ENCODE results near the gene STBD1.

The STBD1 gene

GRCh38 chr4:76334885-76335284 is 28.4 kb downstream of the STBD1 start:
- Histone ChIP-seq H3K9me3 (ENCODE audit: insufficient read depth, low read depth, low read length) (no peaks in the 10 kb centered on the region), H3K9ac (ENCODE audit: low read depth, low read length, poor library complexity, severe bottlenecking) (no peak overlapping the region)
- TF ChIP-seq CTCF (conservative IDR thresholded peaks at IDR 0.05; ENCODE audit: low read length), result no peak
- no peak for TF ChIP-seq EZH2phosphoT487 (IDR thresholded peaks at IDR 0.05; ENCODE audit: borderline replicate concordance)

GRCh38 chr4:76339364-76339763 is 32.8 kb downstream of the STBD1 start:
- H3F3A ChIP-seq (ENCODE audit: low read depth), result no peaks in the 10 kb centered on the region
- TF ChIP-seq EZH2phosphoT487 (IDR thresholded peaks at IDR 0.05; ENCODE audit: borderline replicate concordance) (no peak), CTCF (conservative IDR thresholded peaks at IDR 0.05; ENCODE audit: low read length) (no peak)
- no peaks in the 10 kb centered on the region for H3K9me3 ChIP-seq (ENCODE audit: insufficient read depth, low read depth, low read length)
- no peak overlapping the region for H3K9ac ChIP-seq (ENCODE audit: low read depth, low read length, poor library complexity, severe bottlenecking)
- H3K4me3 ChIP-seq (ENCODE audit: low read length, poor library complexity, severe bottlenecking), result no peak overlapping the region
- H3K4me2 ChIP-seq (ENCODE audit: low read depth, low read length, poor library complexity, severe bottlenecking), result no peak overlapping the region
- no peak overlapping the region for H2AFZ ChIP-seq (ENCODE audit: low read length)
- H3K79me2 ChIP-seq (ENCODE audit: insufficient read depth, low read length), result no peaks in the 10 kb centered on the region
- no peaks in the 10 kb centered on the region for H3K4me1 ChIP-seq (ENCODE audit: insufficient read depth, low read length, poor library complexity, severe bottlenecking)
- H4K20me1 ChIP-seq (ENCODE audit: insufficient read depth, low read length, poor library complexity, severe bottlenecking), result no peaks in the 10 kb centered on the region
- no peaks in the 10 kb centered on the region for H3K27me3 ChIP-seq (ENCODE audit: insufficient read depth, low read length, poor library complexity, severe bottlenecking)
- H3K36me3 ChIP-seq (ENCODE audit: insufficient read depth, low read length), result no peaks in the 10 kb centered on the region
- H3K9me2 ChIP-seq (replicated peaks; ENCODE audit: low read depth, low read length), result no peaks in the 10 kb centered on the region

More at GRCh38 chr4:76334885-76335284, 28.4 kb downstream of the STBD1 start:
- no peaks in the 10 kb centered on the region for H4K20me1 ChIP-seq (ENCODE audit: insufficient read depth, low read length, poor library complexity, severe bottlenecking)
- H3K4me3 ChIP-seq (ENCODE audit: low read length, poor library complexity, severe bottlenecking), result no peak overlapping the region
- H3K27me3 ChIP-seq (ENCODE audit: insufficient read depth, low read length, poor library complexity, severe bottlenecking), result no peaks in the 10 kb centered on the region
- no peaks in the 10 kb centered on the region for H3K4me1 ChIP-seq (ENCODE audit: insufficient read depth, low read length, poor library complexity, severe bottlenecking)
- no peaks in the 10 kb centered on the region for H3K36me3 ChIP-seq (ENCODE audit: insufficient read depth, low read length)
- H3K4me2 ChIP-seq (ENCODE audit: low read depth, low read length, poor library complexity, severe bottlenecking), result no peak overlapping the region
- no peaks in the 10 kb centered on the region for H3K79me2 ChIP-seq (ENCODE audit: insufficient read depth, low read length)
- H2AFZ ChIP-seq (ENCODE audit: low read length), result no peak overlapping the region
- no peaks in the 10 kb centered on the region for H3K9me2 ChIP-seq (replicated peaks; ENCODE audit: low read depth, low read length)
- H3F3A ChIP-seq (ENCODE audit: low read depth), result no peaks in the 10 kb centered on the region

DNA sequence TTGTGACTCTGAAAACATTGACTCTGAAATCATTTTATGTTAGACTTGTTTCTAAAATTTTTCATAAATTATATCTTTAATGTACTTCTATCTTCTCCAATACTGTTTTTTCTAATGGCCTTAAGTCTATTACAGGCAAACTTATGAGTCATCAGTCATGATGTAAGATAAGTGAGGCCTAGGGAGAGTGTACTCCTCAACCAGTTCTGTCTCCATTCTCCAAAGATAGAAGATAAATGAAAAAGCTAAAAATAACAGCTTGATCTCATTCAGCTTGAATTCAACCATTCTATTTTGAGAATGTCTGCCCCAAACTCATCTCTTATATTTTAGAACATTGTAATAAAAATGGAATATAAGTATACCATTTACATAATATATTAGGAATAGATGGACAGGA is 34.5 kb downstream of the STBD1 start:
- no peaks in the 10 kb centered on the region for H3K9me3 ChIP-seq (ENCODE audit: insufficient read depth, low read depth, low read length)
- no peak overlapping the region for H3K4me2 ChIP-seq (ENCODE audit: low read depth, low read length, poor library complexity, severe bottlenecking)
- H3K9me2 ChIP-seq (replicated peaks; ENCODE audit: low read depth, low read length), result no peaks in the 10 kb centered on the region
- H3F3A ChIP-seq (ENCODE audit: low read depth), result no peaks in the 10 kb centered on the region
- no peaks in the 10 kb centered on the region for H3K27me3 ChIP-seq (ENCODE audit: insufficient read depth, low read length, poor library complexity, severe bottlenecking)
- H3K79me2 ChIP-seq (ENCODE audit: insufficient read depth, low read length), result no peaks in the 10 kb centered on the region
- no peak overlapping the region for H2AFZ ChIP-seq (ENCODE audit: low read length)
- TF ChIP-seq CTCF (conservative IDR thresholded peaks at IDR 0.05; ENCODE audit: low read length) (no peak), EZH2phosphoT487 (IDR thresholded peaks at IDR 0.05; ENCODE audit: borderline replicate concordance) (no peak)
- no peak overlapping the region for H3K9ac ChIP-seq (ENCODE audit: low read depth, low read length, poor library complexity, severe bottlenecking)
- no peaks in the 10 kb centered on the region for H4K20me1 ChIP-seq (ENCODE audit: insufficient read depth, low read length, poor library complexity, severe bottlenecking)
- H3K4me3 ChIP-seq (ENCODE audit: low read length, poor library complexity, severe bottlenecking), result no peak overlapping the region
- H3K36me3 ChIP-seq (ENCODE audit: insufficient read depth, low read length), result no peaks in the 10 kb centered on the region
- H3K4me1 ChIP-seq (ENCODE audit: insufficient read depth, low read length, poor library complexity, severe bottlenecking), result no peaks in the 10 kb centered on the region
